Measurements from ENCODE around the gene ZCCHC14. TPM values are rescaled to one million over a fixed set of nuclear protein-coding genes. Genes with fewer than 3 reads are reported as not detected.
A peak's percentile ranks its signal among the peaks of the same experiment; 100 is the strongest.

Gene ZCCHC14
- total and polyA plus RNA-seq, 2 of the 13 experiments (the other 11 are each of a cell fraction or from before 2014, with no cell fraction given): 12.4 to 12.5 TPM

GRCh38 chr16:87492721-87493607 lies at the start of gene ZCCHC14 (continued):
- TF ChIP-seq ZNF318 (CRISPR knock-in tag; IDR thresholded peaks at IDR 0.05): 0 out of 2 replicates have a peak, but pooled peaks have one; percentile 20
- TF ChIP-seq ZFP1 (CRISPR knock-in tag; IDR thresholded peaks at IDR 0.05): no peak
- TF ChIP-seq ZMAT3 (CRISPR knock-in tag; conservative IDR thresholded peaks at IDR 0.05): peak; percentile 87
- TF ChIP-seq IRX3 (CRISPR knock-in tag; IDR thresholded peaks at IDR 0.05; ENCODE audit: borderline replicate concordance, low read depth): peak; percentile 45; the same call in 1 of the 2 replicates
- peak; percentile 28 for TF ChIP-seq ELF3 (CRISPR knock-in tag; IDR thresholded peaks at IDR 0.05)
- TF ChIP-seq MZF1 (CRISPR knock-in tag; IDR thresholded peaks at IDR 0.05; ENCODE audit: borderline replicate concordance): no peak
- TF ChIP-seq RORA (CRISPR knock-in tag; IDR thresholded peaks at IDR 0.05): no peak
- TF ChIP-seq FOXP1 (IDR thresholded peaks at IDR 0.05): no peak
- no peak for TF ChIP-seq FOXP1 (CRISPR knock-in tag; IDR thresholded peaks at IDR 0.05)
- peak; percentile 45 for TF ChIP-seq ZNF781 (CRISPR knock-in tag; IDR thresholded peaks at IDR 0.05; ENCODE audit: borderline replicate concordance, not compliant biosample characterization)
- TF ChIP-seq ZNF432 (CRISPR knock-in tag; IDR thresholded peaks at IDR 0.05; ENCODE audit: borderline replicate concordance): no peak
- TF ChIP-seq ZNF746 (CRISPR knock-in tag; IDR thresholded peaks at IDR 0.05): no peak
- no peak for TF ChIP-seq RFXANK (CRISPR knock-in tag; IDR thresholded peaks at IDR 0.05)
- no peak for TF ChIP-seq HMG20A (CRISPR knock-in tag; IDR thresholded peaks at IDR 0.05; ENCODE audit: borderline replicate concordance)
- TF ChIP-seq ISL2 (CRISPR knock-in tag; IDR thresholded peaks at IDR 0.05): peak; percentile 22; the same call in 1 of the 2 replicates
- TF ChIP-seq NFKBIZ (CRISPR knock-in tag; IDR thresholded peaks at IDR 0.05): no peak
- TF ChIP-seq GTF2F1 (IDR thresholded peaks at IDR 0.05; ENCODE audit: low read length): no peak
- no peak for TF ChIP-seq ZNF337 (CRISPR knock-in tag; IDR thresholded peaks at IDR 0.05; ENCODE audit: borderline replicate concordance, low read depth)
- TF ChIP-seq FOXA1 (IDR thresholded peaks at IDR 0.05): no peak
- no peak for TF ChIP-seq FOXA1 (CRISPR knock-in tag; IDR thresholded peaks at IDR 0.05)
- TF ChIP-seq PHF8 (CRISPR knock-in tag; IDR thresholded peaks at IDR 0.05): peak; percentile 66
- TF ChIP-seq MEF2D (CRISPR knock-in tag; IDR thresholded peaks at IDR 0.05): no peak; the same call in 1 of the 2 replicates
- TF ChIP-seq ARHGAP35 (CRISPR knock-in tag; IDR thresholded peaks at IDR 0.05; ENCODE audit: borderline replicate concordance): no peak
- 0 out of 2 replicates have a peak, but pooled peaks have one; percentile 16 for TF ChIP-seq RARA (CRISPR knock-in tag; IDR thresholded peaks at IDR 0.05)
- no peak for TF ChIP-seq ZNF274 (CRISPR knock-in tag; IDR thresholded peaks at IDR 0.05)
- no peak for TF ChIP-seq ZZZ3 (CRISPR knock-in tag; IDR thresholded peaks at IDR 0.05; ENCODE audit: borderline replicate concordance)

Data from HepG2 (cell line).